Measurements from ENCODE around the gene DR1. TPM values are rescaled to one million over a fixed set of nuclear protein-coding genes. Genes with fewer than 3 reads are reported as not detected.

The DR1 gene
- total RNA-seq, 4 donors from 2014 or later, result 26.9 to 62.7 (median 30.9) TPM

DNA sequence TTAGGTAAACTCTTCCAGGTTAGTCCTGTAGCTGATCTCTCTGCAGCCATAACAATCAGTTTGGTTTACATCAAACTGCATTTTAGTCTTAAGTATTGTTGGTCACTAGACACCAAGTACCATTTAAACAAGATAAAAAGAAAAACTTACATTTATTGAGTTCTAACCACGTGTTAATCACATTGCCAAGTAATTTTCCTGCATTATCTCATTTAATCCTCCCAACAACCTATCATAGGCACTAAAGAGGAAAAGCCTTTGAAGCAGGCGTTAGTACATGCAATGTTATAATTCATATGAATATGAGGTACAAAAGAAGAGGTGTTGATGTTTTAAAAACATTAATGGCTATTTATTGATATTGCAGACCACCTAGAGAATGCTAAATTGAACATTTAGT, 9.0 kb downstream of the DR1 start:
- H3K4me1 ChIP-seq, result peaks cover 0 to 13% (median under 1%) of the 10 kb centered on the region in 4 donors
- no peaks in the 10 kb centered on the region for H3K9me3 ChIP-seq
- H3K36me3 ChIP-seq, result peaks cover 0 to 26% (median 0%) of the 10 kb centered on the region in 3 donors
- H3K27ac ChIP-seq, result no peak overlapping the region
- no peak overlapping the region for H3K4me3 ChIP-seq
- H3K27me3 ChIP-seq, result no peaks in the 10 kb centered on the region
- TF ChIP-seq, protein P1, sequence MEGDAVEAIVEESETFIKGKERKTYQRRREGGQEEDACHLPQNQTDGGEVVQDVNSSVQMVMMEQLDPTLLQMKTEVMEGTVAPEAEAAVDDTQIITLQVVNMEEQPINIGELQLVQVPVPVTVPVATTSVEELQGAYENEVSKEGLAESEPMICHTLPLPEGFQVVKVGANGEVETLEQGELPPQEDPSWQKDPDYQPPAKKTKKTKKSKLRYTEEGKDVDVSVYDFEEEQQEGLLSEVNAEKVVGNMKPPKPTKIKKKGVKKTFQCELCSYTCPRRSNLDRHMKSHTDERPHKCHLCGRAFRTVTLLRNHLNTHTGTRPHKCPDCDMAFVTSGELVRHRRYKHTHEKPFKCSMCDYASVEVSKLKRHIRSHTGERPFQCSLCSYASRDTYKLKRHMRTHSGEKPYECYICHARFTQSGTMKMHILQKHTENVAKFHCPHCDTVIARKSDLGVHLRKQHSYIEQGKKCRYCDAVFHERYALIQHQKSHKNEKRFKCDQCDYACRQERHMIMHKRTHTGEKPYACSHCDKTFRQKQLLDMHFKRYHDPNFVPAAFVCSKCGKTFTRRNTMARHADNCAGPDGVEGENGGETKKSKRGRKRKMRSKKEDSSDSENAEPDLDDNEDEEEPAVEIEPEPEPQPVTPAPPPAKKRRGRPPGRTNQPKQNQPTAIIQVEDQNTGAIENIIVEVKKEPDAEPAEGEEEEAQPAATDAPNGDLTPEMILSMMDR (IDR thresholded peaks at IDR 0.05), result no peak
- no peak for TF ChIP-seq POLR2A (IDR thresholded peaks at IDR 0.05)
- DNase-seq, result no peak

DNA sequence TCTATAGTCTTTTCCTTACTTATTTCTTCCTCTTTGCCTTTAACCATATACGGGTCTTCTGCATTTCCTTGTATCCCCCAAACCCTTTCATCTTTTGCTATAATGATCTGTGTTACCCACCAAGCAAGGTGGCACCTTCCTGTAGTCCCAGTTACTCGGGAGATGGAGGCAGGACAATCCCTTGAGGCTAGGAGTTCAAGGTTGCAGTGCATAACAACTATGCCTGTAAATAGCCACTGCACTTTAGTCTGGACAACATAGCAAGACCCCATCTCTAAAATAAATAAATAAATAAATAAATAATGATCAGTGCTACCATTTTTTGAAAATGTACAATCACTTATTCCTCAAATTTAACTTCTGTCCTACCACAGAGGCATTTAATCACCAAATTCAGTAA, 11.5 kb downstream of the DR1 start:
- Histone ChIP-seq H3K9me3 (no peaks in the 10 kb centered on the region), H3K4me1 (no peaks in the 10 kb centered on the region), H3K36me3 (peaks cover 0 to 26% (median 0%) of the 10 kb centered on the region in 3 donors), H3K27me3 (no peaks in the 10 kb centered on the region), H3K4me3 (no peak overlapping the region), H3K27ac (no peak overlapping the region)
- TF ChIP-seq POLR2A (IDR thresholded peaks at IDR 0.05), result no peak
- TF ChIP-seq, protein P1 (IDR thresholded peaks at IDR 0.05), result no peak
- DNase-seq, result no peak

DNA sequence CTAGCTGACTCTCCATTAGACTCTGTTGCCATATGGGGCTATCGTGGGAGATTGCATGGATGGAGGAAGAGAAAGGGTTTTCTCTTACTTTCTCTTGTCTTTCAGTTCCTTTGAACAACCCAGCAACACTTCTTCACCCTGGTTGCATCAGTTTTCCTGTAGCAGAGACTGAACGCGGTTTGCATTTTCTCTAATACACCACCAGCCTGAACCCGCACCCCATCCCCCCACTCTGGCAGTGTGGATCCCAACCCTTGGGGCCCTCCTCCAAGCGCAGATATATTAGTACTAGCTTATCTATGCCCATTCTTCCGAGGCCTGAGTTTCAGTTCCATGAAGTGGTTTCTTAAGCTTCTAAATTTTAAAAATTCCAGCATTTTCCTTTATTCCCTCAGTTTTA, 12.6 kb downstream of the DR1 start:
- H3K4me3 ChIP-seq, result no peak overlapping the region
- H3K27ac ChIP-seq, result no peak overlapping the region
- TF ChIP-seq POLR2A (IDR thresholded peaks at IDR 0.05), result no peak
- TF ChIP-seq, protein P1 (IDR thresholded peaks at IDR 0.05), result no peak
- peaks cover 0 to 31% (median 0%) of the 10 kb centered on the region in 3 donors for H3K36me3 ChIP-seq
- H3K4me1 ChIP-seq, result no peaks in the 10 kb centered on the region
- no peak for DNase-seq
- H3K9me3 ChIP-seq, result no peaks in the 10 kb centered on the region
- H3K27me3 ChIP-seq, result no peaks in the 10 kb centered on the region

DNA sequence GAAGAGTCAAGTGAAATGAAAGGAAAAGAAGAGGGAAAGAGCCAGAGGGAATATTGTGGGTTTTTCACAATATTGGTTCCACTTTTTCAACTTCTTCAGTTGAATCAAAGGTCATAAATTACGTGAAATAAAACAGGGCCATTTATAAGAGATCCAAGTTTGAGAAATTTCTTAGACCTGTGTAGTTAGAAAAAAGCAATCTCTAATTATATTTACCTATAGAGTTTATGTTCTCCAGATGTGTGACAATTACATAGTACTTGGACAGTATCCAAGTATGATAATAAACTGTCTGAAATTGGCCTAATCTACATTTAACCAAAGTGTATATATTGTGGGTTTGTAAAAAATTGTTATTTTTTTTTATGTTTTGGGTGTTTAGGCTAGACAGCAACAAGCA, 14.4 kb downstream of the DR1 start:
- Histone ChIP-seq H3K4me1 (no peaks in the 10 kb centered on the region), H3K27me3 (no peaks in the 10 kb centered on the region), H3K27ac (no peak overlapping the region), H3K4me3 (no peak overlapping the region), H3K9me3 (no peaks in the 10 kb centered on the region), H3K36me3 (peaks cover 0 to 21% (median 0%) of the 10 kb centered on the region in 3 donors)
- TF ChIP-seq, protein P1 (IDR thresholded peaks at IDR 0.05), result no peak
- no peak for TF ChIP-seq POLR2A (IDR thresholded peaks at IDR 0.05)
- DNase-seq, result no peak

DNA sequence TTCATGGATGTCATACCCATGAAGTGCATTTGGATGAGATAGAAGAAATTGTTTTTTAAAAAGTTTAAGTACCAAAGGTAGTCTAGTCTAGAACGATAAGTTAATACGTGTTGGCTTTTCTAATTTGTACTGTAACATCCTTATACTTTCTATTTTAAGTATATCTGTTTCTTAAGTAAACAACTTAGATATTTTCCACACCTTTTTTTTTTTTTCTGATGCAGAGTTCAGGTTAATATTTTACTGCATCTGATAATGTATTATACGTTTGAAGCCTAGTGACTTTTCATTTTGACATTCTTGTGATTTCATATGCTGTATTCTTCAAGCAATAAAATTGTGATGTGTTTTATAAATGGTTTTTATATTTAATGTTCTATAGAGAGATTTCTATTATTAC, 16.5 kb downstream of the DR1 start:
- no peak overlapping the region for H3K4me3 ChIP-seq
- no peak overlapping the region for H3K27ac ChIP-seq
- no peak for TF ChIP-seq POLR2A (IDR thresholded peaks at IDR 0.05)
- TF ChIP-seq, protein P1 (IDR thresholded peaks at IDR 0.05), result no peak
- H3K4me1 ChIP-seq, result no peaks in the 10 kb centered on the region
- DNase-seq, result no peak
- no peaks in the 10 kb centered on the region for H3K27me3 ChIP-seq
- H3K36me3 ChIP-seq, result peaks cover 0 to 17% (median 0%) of the 10 kb centered on the region in 3 donors
- H3K9me3 ChIP-seq, result no peaks in the 10 kb centered on the region

DNA sequence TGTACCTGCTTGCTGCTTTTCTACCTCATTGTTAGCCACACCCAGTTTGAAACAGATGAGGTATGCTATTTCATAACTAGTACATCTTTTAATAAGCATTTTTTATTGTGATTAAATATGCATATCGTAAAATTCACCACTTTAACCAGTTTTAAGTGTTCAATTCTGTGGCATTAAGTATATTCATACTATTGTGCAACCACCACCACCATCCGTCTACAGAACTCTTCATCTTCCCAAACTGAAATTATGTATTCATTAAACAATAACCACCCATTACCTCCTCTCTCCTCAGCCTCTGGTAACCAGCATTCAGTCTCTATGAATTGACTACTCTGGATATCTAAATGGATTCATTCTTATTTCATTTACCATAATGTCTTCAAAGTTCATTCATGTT, 20.1 kb downstream of the DR1 start:
- peaks cover 0 to 18% (median 0%) of the 10 kb centered on the region in 3 donors for H3K36me3 ChIP-seq
- no peak overlapping the region for H3K4me3 ChIP-seq
- no peak overlapping the region for H3K27ac ChIP-seq
- no peak for TF ChIP-seq POLR2A (IDR thresholded peaks at IDR 0.05)
- TF ChIP-seq, protein P1 (IDR thresholded peaks at IDR 0.05), result no peak
- no peaks in the 10 kb centered on the region for H3K27me3 ChIP-seq
- no peaks in the 10 kb centered on the region for H3K4me1 ChIP-seq
- H3K9me3 ChIP-seq, result no peaks in the 10 kb centered on the region
- no peak for DNase-seq
